ENCODE results near the gene ANKRD18B.
"Not testable (repeated sequence)": the region's sequence is repeated elsewhere in the genome, so short reads cannot be mapped to it uniquely, and the experiment has no call there.

ANKRD18B gene

GRCh38 chr9:33535541-33535940 lies 11.5 kb downstream of the ANKRD18B start:
- no peak for DNase-seq

- DNase-seq, result not testable (repeated sequence)
These were observed 19.4 kb downstream of the ANKRD18B start for GRCh38 chr9:33543463-33543862.

GRCh38 chr9:33545715-33546114 lies 21.7 kb downstream of the ANKRD18B start:
- not testable (repeated sequence) for DNase-seq

- not testable (repeated sequence) for DNase-seq
These were observed 24.8 kb downstream of the ANKRD18B start for GRCh38 chr9:33548816-33549215.

GRCh38 chr9:33549418-33549817 lies 25.4 kb downstream of the ANKRD18B start:
- not testable (repeated sequence) for DNase-seq

GRCh38 chr9:33551183-33551582 lies 27.1 kb downstream of the ANKRD18B start:
- not testable (repeated sequence) for DNase-seq

- not testable (repeated sequence) for DNase-seq
These were observed 28.3 kb downstream of the ANKRD18B start for GRCh38 chr9:33552315-33552725.

- DNase-seq, result not testable (repeated sequence)
These were observed 36.2 kb downstream of the ANKRD18B start for GRCh38 chr9:33560217-33560616.

GRCh38 chr9:33562196-33562595 lies 38.1 kb downstream of the ANKRD18B start:
- DNase-seq, result not testable (repeated sequence)

GRCh38 chr9:33567776-33568175 lies 43.7 kb downstream of the ANKRD18B start:
- DNase-seq, result not testable (repeated sequence)

GRCh38 chr9:33577786-33578185 lies 53.7 kb downstream of the ANKRD18B start:
- DNase-seq, result not testable (repeated sequence)

GRCh38 chr9:33579996-33580395 lies 55.9 kb downstream of the ANKRD18B start:
- DNase-seq, result not testable (repeated sequence)

- DNase-seq, result not testable (repeated sequence)
These were observed 58.6 kb downstream of the ANKRD18B start for GRCh38 chr9:33582686-33583085.

- DNase-seq, result not testable (repeated sequence)
These were observed 62.1 kb downstream of the ANKRD18B start for GRCh38 chr9:33586128-33586527.

- DNase-seq, result not testable (repeated sequence)
These were observed 63.7 kb downstream of the ANKRD18B start for GRCh38 chr9:33587799-33588198.

- DNase-seq, result not testable (repeated sequence)
These were observed 64.8 kb downstream of the ANKRD18B start for GRCh38 chr9:33588876-33589275.

GRCh38 chr9:33590857-33591256 lies 66.8 kb downstream of the ANKRD18B start:
- not testable (repeated sequence) for DNase-seq

GRCh38 chr9:33596974-33597373 lies 72.9 kb downstream of the ANKRD18B start:
- not testable (repeated sequence) for DNase-seq

- DNase-seq, result not testable (repeated sequence)
These were observed 73.3 kb downstream of the ANKRD18B start for GRCh38 chr9:33597386-33597785.

GRCh38 chr9:33598796-33599379 lies 74.8 kb downstream of the ANKRD18B start:
- not testable (repeated sequence) for DNase-seq

- not testable (repeated sequence) for DNase-seq
These were observed 76.9 kb downstream of the ANKRD18B start for GRCh38 chr9:33600911-33601310.

GRCh38 chr9:33604249-33604648 lies 80.2 kb downstream of the ANKRD18B start:
- not testable (repeated sequence) for DNase-seq

GRCh38 chr9:33604936-33605335 lies 80.9 kb downstream of the ANKRD18B start:
- not testable (repeated sequence) for DNase-seq

GRCh38 chr9:33611358-33611757 lies 87.3 kb downstream of the ANKRD18B start:
- no peak for DNase-seq

GRCh38 chr9:33612410-33612809 lies 88.4 kb downstream of the ANKRD18B start:
- DNase-seq, result not testable (repeated sequence)

All from activated naive CD4-positive, alpha-beta T cell treated with anti-CD3 and anti-CD28 coated beads, Interleukin-2, amount 50 U/mL, for 16 hours (primary cell).